Coronary artery (tissue), 2 donors: ENCODE results near the gene HOMEZ.
"Not testable (repeated sequence)": the region's sequence is repeated elsewhere in the genome, so short reads cannot be mapped to it uniquely, and the experiment has no call there.

Experiments
- DNase-seq: peaks from one replicate; pipeline ENCODE4 v3.0.0-alpha.2; 2017; ENCODE audit warnings: low spot score
- H3K27ac ChIP-seq, 2 donors: fragments of 200-600 bp; sonication (generic); one replicate each; pipeline ENCODE4 v1.5.1; 2016 to 2019
- H3K4me3 ChIP-seq: fragments of 200-600 bp; sonication (generic); 2 replicates; pipeline ENCODE4 v1.5.1; 2016; ENCODE audit warnings: mild to moderate bottlenecking, moderate library complexity
- TF ChIP-seq, protein P1 (sequence below): fragments of 200-600 bp; sonication (generic); IDR thresholded peaks from one replicate; pipeline ENCODE4 v1.5.1; 2019; ENCODE audit warnings: antibody characterized with exemption

HOMEZ gene

GRCh38 chr14:23285530-23286019 is 357 bp downstream of the HOMEZ start:
- TF ChIP-seq, protein P1, sequence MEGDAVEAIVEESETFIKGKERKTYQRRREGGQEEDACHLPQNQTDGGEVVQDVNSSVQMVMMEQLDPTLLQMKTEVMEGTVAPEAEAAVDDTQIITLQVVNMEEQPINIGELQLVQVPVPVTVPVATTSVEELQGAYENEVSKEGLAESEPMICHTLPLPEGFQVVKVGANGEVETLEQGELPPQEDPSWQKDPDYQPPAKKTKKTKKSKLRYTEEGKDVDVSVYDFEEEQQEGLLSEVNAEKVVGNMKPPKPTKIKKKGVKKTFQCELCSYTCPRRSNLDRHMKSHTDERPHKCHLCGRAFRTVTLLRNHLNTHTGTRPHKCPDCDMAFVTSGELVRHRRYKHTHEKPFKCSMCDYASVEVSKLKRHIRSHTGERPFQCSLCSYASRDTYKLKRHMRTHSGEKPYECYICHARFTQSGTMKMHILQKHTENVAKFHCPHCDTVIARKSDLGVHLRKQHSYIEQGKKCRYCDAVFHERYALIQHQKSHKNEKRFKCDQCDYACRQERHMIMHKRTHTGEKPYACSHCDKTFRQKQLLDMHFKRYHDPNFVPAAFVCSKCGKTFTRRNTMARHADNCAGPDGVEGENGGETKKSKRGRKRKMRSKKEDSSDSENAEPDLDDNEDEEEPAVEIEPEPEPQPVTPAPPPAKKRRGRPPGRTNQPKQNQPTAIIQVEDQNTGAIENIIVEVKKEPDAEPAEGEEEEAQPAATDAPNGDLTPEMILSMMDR = no peak
- peak overlapping the region; percentile 90 to 95 for H3K27ac ChIP-seq
- peak overlapping the region; percentile 85 for H3K4me3 ChIP-seq
- no peak for DNase-seq

DNA sequence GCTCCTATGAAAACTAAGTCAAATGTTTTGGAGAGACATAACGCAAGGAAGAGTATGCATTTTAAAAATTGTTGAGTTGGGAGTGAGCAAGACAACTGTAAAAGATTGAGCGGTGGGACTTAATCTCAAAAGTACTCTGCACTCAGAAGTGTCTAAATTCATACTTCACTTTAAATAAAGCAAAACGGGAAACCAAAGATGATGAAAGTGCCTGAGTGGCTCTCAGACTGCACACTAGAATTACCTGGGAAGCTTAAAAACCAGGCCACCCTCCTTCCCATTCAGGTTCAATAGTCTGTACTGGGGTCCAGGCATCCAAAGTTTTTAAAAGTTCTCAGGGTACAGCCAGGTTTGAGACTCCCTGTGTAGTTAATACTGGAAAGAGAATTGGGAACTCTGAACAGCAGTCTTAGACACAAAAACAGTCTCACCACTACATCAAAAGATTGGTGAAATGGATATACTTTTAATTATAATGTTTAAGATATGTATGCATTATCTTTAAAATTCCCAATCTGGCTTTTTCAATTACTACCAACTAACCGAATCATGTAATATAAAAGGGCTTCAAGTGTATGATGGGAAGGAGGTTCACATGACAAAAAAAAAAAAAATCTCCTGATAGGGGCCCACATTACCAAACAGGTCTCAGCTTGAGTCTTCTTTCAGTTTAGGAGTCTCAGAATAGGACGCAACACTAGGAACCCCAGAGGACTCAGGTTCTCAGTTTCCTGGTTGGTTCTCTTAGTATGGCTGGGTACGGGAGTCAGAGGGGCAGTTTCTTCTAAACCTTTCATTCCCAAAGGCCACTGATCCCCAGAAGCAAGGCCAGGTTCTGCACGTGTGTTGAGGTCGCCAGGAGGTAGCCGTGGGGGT is 1.0 kb downstream of the HOMEZ start:
- no peak for DNase-seq
- peak overlapping the region; percentile 90 to 95 for H3K27ac ChIP-seq
- TF ChIP-seq, protein P1 = no peak
- peak overlapping the region; percentile 85 for H3K4me3 ChIP-seq

DNA sequence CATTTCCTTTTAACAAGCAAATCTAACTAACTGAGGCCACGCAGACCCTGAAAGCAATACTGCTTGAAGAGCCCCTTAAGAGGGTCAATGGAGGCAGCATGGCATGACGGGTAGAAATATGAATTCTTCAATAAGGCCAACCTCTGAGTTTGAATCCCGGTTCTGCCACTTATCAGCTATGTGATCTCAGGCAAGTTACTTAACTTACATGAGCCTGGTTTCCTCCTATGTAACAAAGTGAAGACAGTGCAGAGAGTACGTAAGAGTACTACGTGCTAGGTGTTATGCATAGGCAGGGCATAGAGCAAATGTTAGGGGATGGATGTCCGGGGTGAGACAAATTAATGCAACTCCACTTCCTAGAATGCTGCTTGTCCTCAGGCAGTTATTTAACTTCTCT is 4.7 kb downstream of the HOMEZ start:
- no peak for DNase-seq
- no peak overlapping the region for H3K4me3 ChIP-seq
- TF ChIP-seq, protein P1 = no peak
- H3K27ac ChIP-seq = no peak overlapping the region

- DNase-seq = not testable (repeated sequence)
Measured at GRCh38 chr14:23277928-23278327, 8.0 kb downstream of the HOMEZ start.

DNA sequence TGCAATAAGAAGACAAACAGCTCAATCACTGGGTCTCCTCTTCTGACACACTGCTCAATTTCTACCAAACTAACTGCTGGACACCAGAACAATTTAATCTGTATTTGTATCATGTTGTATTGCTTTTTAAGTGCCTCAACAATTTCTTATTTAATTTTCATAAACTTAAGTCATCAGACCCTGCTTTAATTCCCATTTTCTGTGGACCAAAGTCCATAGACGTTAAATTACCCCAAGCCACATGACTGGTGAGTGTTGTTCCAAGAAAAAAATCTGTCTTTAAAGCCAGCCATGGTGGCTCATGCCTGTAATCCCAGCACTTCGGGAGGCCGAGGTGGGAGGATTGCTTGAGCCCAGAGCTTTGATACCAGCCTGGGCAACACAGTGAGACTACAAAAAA is 8.7 kb downstream of the HOMEZ start:
- no peak for DNase-seq
- TF ChIP-seq, protein P1 = no peak

More at GRCh38 chr14:23277928-23278327, 8.0 kb downstream of the HOMEZ start:
- not testable (repeated sequence) for H3K4me3 ChIP-seq, H3K27ac ChIP-seq

GRCh38 chr14:23275412-23275811 is 10.5 kb downstream of the HOMEZ start:
- H3K27ac ChIP-seq = no peak overlapping the region

More for the DNA sequence above, 8.7 kb downstream of the HOMEZ start:
- H3K4me3 ChIP-seq = no peak overlapping the region
- H3K27ac ChIP-seq = no peak overlapping the region

DNA sequence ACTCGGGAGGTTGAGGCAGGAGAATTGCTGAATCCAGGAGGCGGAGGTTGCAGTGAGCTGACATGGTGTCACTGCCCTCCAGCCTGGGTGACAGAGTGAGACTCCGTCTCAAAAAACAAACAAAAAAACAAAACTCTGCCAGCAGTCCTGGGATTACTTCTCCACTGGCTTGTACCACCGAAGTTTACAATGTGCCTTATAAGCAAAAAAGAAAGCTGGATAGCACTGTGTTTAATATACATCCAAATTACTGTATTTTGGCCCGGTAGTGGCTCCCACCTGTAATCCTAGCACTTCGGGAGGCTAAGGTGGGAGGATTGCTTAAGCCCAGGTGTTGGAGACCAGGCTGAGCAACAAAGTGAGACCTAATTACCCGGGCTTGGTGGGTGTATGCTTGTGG is 16.7 kb downstream of the HOMEZ start:
- Histone ChIP-seq H3K4me3 (no peak overlapping the region), H3K27ac (no peak overlapping the region)
- TF ChIP-seq, protein P1 = no peak
- DNase-seq = no peak

More at GRCh38 chr14:23275412-23275811, 10.5 kb downstream of the HOMEZ start:
- TF ChIP-seq, protein P1 = no peak
- H3K4me3 ChIP-seq = no peak overlapping the region
- DNase-seq = no peak

- DNase-seq, H3K4me3 ChIP-seq, H3K27ac ChIP-seq: not testable (repeated sequence)
Measured at GRCh38 chr14:23260849-23261248, 25.1 kb downstream of the HOMEZ start.
